Measurements from ENCODE around the gene IFNGR1.

GRCh38 chr6:137159912-137160311 is 59.3 kb downstream of the IFNGR1 start:
- no peak for TF ChIP-seq SPI1 (IDR thresholded peaks at IDR 0.05; ENCODE audit: low read depth, low read length)
- no peak for TF ChIP-seq TAF1 (IDR thresholded peaks at IDR 0.05; ENCODE audit: low read depth, low read length)
- TF ChIP-seq POLR2AphosphoS5 (IDR thresholded peaks at IDR 0.05; ENCODE audit: low read depth, low read length) = no peak

Measured in GM12891 (cell line).